ENCODE results near the gene KCP.
A peak's percentile ranks its signal among the peaks of the same experiment; 100 is the strongest.
"Not testable (repeated sequence)": the region's sequence is repeated elsewhere in the genome, so short reads cannot be mapped to it uniquely, and the experiment has no call there.

KCP gene

GRCh38 chr7:128910569-128910945, at the start of gene KCP:
Gene KCP, minus strand, starts transcription at chr7:128910709. Its CDS starts 33 bp downstream, at chr7:128910676.
- DNase-seq (ENCODE audit: low read depth) = no peak

- DNase-seq (ENCODE audit: low read depth) = no peak
Observed at GRCh38 chr7:128959296-128959695, 48.8 kb upstream of the KCP start.

GRCh38 chr7:128955981-128956380, 45.5 kb upstream of the KCP start:
- no peak for DNase-seq (ENCODE audit: low read depth)

GRCh38 chr7:128954830-128955802, 44.6 kb upstream of the KCP start:
- peak; percentile 42 for DNase-seq (ENCODE audit: low read depth)

GRCh38 chr7:128954150-128954549, 43.6 kb upstream of the KCP start:
- no peak for DNase-seq (ENCODE audit: low read depth)

- no peak for DNase-seq (ENCODE audit: low read depth)
Observed at GRCh38 chr7:128951296-128951695, 40.8 kb upstream of the KCP start.

GRCh38 chr7:128948976-128949760, 38.7 kb upstream of the KCP start:
- no peak for DNase-seq (ENCODE audit: low read depth)

- peak; percentile 13 for DNase-seq (ENCODE audit: low read depth)
Observed at GRCh38 chr7:128948312-128948973, 37.9 kb upstream of the KCP start.

- DNase-seq (ENCODE audit: low read depth) = peak; percentile 53
Observed at GRCh38 chr7:128947854-128948253, 37.3 kb upstream of the KCP start.

GRCh38 chr7:128946936-128947830, 36.7 kb upstream of the KCP start:
- DNase-seq (ENCODE audit: low read depth) = no peak

GRCh38 chr7:128945668-128946366, 35.3 kb upstream of the KCP start:
- no peak for DNase-seq (ENCODE audit: low read depth)

GRCh38 chr7:128944487-128945236, 34.2 kb upstream of the KCP start:
- no peak for DNase-seq (ENCODE audit: low read depth)

GRCh38 chr7:128943251-128943650, 32.7 kb upstream of the KCP start:
- DNase-seq (ENCODE audit: low read depth) = not testable (repeated sequence)

GRCh38 chr7:128941946-128942526, 31.5 kb upstream of the KCP start:
- DNase-seq (ENCODE audit: low read depth) = no peak

- no peak for DNase-seq (ENCODE audit: low read depth)
Observed at GRCh38 chr7:128941323-128941890, 30.9 kb upstream of the KCP start.

GRCh38 chr7:128940494-128941322, 30.2 kb upstream of the KCP start:
- DNase-seq (ENCODE audit: low read depth) = no peak

GRCh38 chr7:128939861-128940410, 29.4 kb upstream of the KCP start:
- no peak for DNase-seq (ENCODE audit: low read depth)
